Measurements from ENCODE around the gene ANKMY2.

Gene ANKMY2

GRCh38 chr7:16657656-16658279 is 12.2 kb upstream of the ANKMY2 start:
- no peak for DNase-seq

- no peak for DNase-seq
Observed at GRCh38 chr7:16656141-16656540, 10.6 kb upstream of the ANKMY2 start.

- DNase-seq, result no peak
Observed at GRCh38 chr7:16655394-16655793, 9.8 kb upstream of the ANKMY2 start.

DNA sequence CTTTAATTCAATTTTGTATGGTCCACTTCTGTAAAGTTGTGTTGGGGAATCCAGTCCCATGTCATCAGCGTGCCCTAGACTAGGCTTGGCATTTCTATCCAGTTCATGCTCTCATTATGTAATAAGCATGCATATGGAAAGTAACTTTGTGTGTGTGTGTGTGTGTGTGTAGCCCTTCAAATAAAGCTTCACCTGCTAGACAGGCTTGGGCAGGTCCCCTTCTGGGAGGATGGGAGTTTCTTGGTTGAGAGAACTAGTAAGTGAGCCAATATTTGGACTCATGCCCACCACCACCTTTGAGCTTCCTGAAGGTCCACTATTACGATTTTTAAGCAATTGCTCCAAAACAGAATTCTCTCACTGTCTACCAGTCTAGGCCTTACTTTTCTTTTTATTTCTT is 7.3 kb upstream of the ANKMY2 start:
- no peak for DNase-seq

DNA sequence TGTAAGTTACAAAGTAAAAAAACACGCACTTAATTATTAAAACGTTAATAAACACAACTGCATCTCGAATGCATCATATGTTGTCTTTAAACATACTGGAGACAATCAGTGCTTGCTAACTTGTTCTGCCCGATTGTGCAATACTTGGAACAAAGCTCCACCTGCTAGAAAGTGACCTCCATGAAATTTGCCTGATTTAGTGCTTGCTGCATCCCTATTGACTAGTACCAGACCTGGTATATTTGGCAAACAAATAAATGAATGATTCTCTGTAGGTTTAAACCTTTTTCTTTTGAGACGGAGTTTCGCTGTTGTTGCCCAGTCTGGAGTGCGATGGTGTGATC is 6.7 kb upstream of the ANKMY2 start:
- DNase-seq, result no peak

DNA sequence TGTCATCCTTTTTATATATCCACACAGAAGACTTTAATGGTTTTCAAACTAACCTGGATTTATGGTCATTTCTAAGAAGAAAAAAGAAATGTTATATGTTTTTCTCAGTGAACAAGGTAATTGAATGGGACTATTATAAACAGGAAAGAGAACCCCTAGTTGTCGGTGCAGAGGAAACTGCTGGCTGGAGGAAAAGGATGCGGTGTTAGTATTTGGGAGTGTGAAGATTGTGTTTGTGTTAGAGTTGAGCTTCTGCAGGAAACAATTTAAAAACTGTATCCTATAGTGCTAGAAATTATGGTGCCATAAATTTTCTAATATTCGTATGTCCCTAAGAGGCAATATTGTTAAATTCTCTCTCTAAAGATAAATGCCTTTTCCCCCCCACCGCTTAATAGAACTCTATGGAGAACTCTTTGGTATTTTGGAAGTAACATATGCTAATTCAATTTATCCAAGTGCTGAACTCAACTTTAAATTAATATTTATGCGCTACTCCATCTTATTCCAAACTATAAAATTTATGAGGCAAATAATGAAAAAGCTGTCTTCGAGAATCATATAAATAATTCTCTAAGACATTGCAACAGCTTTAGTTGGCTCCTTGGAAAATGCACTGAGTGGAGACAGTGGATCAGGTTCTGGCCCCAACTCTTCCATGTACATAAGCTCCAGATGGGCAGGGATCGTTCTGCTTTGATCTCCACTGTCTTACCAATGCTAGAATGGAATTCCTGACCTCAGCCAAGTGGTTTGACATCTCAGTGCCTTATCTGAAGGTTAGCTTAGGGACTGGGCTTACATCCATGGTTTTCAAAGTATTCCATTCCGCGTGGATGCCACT is 6.1 kb upstream of the ANKMY2 start:
- no peak for DNase-seq

- DNase-seq, result no peak
Observed at GRCh38 chr7:16650266-16650665, 4.7 kb upstream of the ANKMY2 start.

GRCh38 chr7:16649196-16649595 is 3.6 kb upstream of the ANKMY2 start:
- DNase-seq, result no peak

GRCh38 chr7:16648551-16648950 is 3.0 kb upstream of the ANKMY2 start:
- DNase-seq, result no peak

GRCh38 chr7:16647435-16647960 is 1.9 kb upstream of the ANKMY2 start:
- no peak for DNase-seq

- DNase-seq, result no peak
Observed at GRCh38 chr7:16646472-16647072, 1.0 kb upstream of the ANKMY2 start.

DNA sequence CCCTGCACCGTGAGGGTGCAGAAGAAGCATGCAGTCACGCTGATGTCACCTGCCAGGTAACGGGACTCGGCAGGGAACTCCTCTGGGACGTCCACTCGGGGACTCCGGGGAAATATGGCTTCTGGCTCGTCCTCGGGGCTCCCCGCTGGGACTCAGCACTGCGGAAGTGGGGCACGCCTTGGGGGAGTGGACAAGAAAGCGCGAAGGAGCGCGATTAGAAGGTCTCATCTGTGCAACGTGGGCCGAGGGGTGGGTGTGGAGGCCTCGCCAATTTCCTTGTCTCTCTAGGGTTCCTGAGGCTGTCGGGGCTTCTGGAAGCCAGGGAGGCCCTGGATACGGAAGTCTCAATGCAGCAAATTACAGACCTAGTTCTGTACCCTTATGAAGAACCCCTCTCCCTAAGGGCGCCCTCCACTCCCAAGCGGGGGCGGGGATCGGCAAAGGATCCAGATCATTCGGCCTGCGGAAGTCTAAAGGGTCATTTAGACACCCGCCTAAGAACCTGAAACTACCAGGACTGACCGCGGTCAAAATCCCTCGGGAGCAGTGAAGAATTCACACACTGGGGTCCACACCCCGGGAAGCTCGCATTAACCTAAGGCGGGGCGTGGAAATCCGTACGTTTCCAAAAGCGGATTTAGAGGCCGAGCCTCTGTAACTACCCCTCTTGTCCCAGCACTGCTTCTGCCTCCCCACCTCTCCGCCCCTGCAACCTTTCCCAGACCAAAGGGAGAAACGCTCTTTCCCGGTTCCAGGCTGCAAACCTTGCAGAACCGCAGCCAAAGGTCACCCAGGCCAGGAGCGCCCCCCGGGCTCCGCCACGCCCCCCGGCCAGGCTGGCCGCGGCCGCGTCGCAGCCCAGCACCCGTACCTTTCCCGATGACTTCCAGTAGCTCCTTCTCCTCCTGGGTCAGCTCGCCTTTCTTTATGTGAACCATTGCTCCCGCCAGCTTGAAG is 640 bp downstream of the ANKMY2 start:
- DNase-seq, result peak; percentile 54

DNA sequence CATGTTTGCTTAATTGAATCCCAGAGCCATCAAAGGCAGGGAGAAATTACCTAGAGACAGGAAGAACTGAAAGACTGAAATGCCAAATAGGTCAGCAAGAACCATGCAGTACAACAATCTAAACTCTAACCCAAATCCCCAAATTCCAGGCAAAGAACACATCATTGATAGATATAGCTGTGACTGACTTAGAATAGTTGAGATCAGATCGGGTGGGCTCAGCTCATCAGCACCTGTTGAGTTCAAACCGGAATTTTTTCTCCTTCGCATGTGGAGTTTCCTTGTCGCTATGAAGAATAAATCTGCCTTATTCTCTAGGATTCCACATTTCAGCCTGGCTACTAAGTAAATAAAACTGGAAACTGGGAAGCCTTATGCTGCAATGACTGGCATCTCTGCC is 1.4 kb downstream of the ANKMY2 start:
- DNase-seq, result no peak

- no peak for DNase-seq
Observed at GRCh38 chr7:16638282-16639280, 7.0 kb downstream of the ANKMY2 start.

DNA sequence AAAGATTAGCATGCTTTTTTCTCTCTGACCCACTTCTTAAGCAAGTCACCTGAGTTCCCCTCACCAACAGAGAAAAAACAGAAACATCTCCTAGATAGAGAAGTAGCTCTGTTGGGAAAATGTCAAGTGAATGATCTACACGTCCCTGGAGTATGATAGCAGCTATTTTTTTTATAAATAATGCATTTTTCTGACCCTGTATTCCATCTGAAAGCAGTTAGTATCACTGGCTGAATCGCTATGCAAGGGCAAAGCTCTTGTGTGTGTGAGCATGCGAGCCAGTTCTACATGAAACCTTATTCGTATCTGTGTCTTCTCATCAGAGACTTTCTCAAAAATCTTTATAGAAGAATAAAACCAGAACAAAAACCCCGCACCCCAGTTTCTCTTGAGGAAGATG is 8.2 kb downstream of the ANKMY2 start:
- no peak for DNase-seq

DNA sequence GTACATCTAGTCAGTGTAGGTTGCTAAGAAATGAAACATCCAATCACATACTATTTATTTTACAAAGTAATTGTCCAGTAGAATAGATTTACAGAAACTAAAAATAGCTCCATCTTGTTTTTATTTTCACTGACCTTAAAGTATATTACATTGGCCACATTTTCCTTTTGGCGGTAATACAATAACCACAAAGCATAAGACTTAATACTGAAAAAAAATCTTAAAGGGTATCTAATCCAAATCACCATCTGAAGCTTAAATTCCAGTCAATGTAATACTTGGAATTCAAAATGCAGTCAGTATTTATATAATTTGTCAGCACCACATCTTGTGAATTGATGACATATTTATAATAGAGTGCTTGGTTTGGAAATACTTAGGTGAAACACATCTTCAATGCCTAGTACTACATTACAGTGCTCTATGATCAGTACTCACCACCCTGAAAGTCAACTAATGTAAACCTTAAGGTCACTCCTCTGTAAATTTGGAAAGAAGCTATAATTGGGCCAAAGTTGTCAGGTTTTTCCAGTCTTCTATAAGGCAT is 8.9 kb downstream of the ANKMY2 start:
- no peak for DNase-seq

DNA sequence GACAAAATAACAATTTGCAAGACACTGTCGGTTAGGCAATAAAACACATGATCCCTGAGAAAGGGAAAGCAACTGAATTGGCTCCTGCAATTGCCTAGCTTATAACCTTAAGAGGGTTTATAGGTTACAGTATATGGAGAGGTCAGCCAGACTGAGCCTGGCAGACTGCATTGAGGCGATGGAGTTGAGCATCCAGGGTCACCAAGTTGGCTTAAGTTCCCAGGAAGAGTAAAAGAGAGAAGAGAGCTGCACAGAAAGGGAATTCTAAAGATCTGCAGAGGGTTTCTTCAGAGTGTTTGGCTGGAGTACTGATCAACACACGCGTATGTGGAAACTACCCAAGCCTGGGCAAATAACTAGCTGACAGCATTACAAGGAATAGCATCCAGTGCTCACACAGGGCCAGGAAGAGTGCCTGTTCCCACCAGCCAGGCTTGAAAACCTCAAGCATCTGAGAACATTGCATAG is 11.2 kb downstream of the ANKMY2 start:
- DNase-seq, result no peak

DNA sequence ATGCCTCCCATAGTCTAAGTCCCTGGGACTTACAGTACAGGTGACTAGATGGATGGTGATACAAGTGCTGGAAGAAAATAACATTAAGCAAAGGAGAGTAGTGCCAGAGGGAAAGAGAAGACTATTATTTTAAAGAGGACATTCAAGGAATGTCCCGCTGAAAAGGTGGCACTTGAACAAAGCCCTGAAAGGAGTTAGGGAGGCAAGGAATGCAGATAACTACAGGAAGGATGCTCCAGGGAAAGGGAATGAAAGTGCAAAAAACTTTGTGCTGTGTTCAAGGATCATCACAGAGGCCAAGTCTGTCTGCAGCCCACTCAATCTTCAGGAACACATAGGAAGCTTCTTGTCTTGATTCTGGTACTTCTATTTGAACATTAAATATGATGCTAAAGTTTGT is 14.9 kb downstream of the ANKMY2 start:
- DNase-seq, result no peak

GRCh38 chr7:16627236-16627635 is 18.3 kb downstream of the ANKMY2 start:
- DNase-seq, result no peak

DNA sequence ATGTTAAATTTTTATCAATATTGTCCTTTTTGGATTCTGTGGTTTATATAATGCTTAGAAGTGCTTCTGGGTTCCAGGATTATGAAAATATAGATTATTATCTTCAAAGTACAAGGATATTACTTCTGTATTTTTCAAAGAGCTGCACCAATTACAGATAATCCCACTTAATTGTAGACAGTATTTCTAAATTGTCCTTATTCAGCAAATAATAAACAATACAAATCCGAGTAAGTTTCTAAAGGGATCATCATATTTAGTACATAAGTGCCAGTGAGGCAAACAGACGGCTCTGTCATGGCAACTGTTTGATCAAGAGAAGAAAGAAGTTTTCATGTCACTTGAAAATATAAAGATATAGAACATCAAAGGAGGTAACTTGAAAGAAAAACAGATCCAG is 19.2 kb downstream of the ANKMY2 start:
- DNase-seq, result no peak

- no peak for DNase-seq
Observed at GRCh38 chr7:16619979-16620408, 25.6 kb downstream of the ANKMY2 start.
